Mesodermal cell (in vitro differentiated cells): Measurements from ENCODE around the gene CFAP157.

ENCODE experiments used
- H3K27ac ChIP-seq: 2 replicates; pipeline ENCODE4 v1.7.0; 2013; ENCODE audit warnings: mild to moderate bottlenecking, low read depth, low read length, moderate library complexity; ENCODE audit not compliant: severe bottlenecking
- H3K36me3 ChIP-seq: 2 replicates; pipeline ENCODE4 v1.7.1; 2013; ENCODE audit warnings: mild to moderate bottlenecking, low read length, moderate library complexity; ENCODE audit not compliant: control insufficient read depth, insufficient read depth
- H3K4me1 ChIP-seq: one replicate; pipeline ENCODE4 v1.7.1; 2013; ENCODE audit warnings: mild to moderate bottlenecking, low read length; ENCODE audit not compliant: insufficient read depth, control insufficient read depth, poor library complexity, severe bottlenecking
- H3K4me3 ChIP-seq: 2 replicates; pipeline ENCODE4 v1.7.0; 2013; ENCODE audit warnings: low read length, control low read depth, mild to moderate bottlenecking; ENCODE audit not compliant: insufficient read depth, poor library complexity, severe bottlenecking; ENCODE audit errors: extremely low read depth
- H3K9me3 ChIP-seq: 2 replicates; pipeline ENCODE4 v1.7.1; 2013; ENCODE audit warnings: mild to moderate bottlenecking, low read length, moderate library complexity; ENCODE audit not compliant: control insufficient read depth
- WGBS, 2 experiments: methylation state at CpG; one replicate each; pipeline ENCODE4 v1.1.5; 2013; ENCODE audit warnings: missing lambda C conversion rate in 2 of 2; ENCODE audit not compliant: insufficient coverage in 2 of 2; 5-methylcytosine and 5-hydroxymethylcytosine counted together

The CFAP157 gene

DNA sequence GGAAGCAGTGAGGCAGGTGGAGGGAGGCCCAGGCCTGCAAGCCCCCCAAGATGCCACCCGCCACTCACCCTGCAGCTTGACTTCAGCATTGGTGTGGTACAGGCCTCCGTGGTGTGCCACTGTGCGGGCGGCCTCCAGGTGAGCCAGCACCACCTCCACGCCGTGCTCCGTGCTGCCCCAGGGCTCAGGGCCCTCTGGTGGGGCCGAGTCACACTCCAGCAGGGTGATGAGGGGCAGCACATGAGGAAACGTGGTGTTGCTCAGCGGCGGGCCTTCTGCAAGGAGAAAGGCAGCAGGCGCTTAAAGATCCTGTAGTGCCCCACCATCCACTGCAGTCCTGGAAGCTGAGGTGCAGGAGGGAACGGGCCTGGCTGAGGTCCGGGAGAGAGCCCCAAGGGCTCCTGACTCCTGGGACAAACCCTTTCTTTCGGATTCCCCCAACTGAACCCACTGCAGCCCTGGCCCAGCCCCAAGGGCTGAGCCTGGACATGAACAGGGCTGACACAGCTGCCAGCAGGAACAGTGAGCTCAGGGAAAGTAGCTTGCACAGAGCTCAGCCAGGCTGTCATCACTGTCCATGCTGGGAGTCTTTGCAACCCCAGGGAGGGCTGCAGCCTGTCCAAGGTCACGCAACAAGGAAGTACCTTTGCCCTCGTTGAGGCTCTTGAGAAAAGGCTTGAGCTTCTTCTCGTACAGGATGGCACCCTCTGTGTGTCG, 33.0 kb downstream of the CFAP157 start:
- no peaks in the 10 kb centered on the region for H3K9me3 ChIP-seq
- 82 to 88% methylated on average over 16 of the region's 19 CpGs for WGBS, 2 experiments
- H3K4me1 ChIP-seq, result peaks cover 6% of the 10 kb centered on the region
- H3K4me3 ChIP-seq, result no peak overlapping the region
- H3K27ac ChIP-seq, result no peak overlapping the region
- H3K36me3 ChIP-seq, result peaks cover 9% of the 10 kb centered on the region

DNA sequence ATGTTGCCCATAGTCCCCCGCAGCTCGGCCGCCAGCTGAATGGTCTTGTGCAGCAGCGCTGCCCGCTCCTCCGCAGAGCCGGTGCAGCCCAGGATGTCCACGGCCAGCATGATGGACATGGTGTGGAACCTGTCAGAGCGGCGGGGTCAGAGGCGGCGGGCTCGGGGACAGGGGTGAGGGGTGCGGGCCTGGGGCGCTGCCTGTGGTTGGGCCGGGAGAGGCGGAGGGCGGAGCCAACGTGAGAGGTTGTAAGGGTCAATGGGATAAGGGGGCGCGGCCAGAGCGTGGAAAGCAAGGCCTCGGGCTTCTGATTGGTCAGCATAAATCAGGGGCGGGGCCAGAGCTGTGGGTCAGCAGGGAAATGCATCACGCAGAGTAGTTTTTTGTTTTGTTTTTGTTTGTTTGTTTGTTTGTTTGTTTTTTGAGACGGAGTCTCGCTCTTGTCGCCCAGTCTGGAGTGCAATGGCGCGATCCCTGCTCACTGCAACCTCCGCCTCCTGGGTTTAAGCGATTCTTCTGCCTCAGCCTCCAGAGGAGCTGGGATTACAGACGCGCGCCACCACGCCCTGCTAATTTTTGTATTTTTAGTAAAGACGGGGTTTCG, 35.1 kb downstream of the CFAP157 start:
- Histone ChIP-seq H3K4me1 (peaks cover 6% of the 10 kb centered on the region), H3K9me3 (no peaks in the 10 kb centered on the region), H3K36me3 (peaks cover 18% of the 10 kb centered on the region), H3K4me3 (peak overlapping the region; percentile 36), H3K27ac (peak overlapping the region; percentile 75)
- WGBS, 2 experiments, result 9 to 10% methylated on average over 26 to 30 of the region's 38 CpGs

DNA sequence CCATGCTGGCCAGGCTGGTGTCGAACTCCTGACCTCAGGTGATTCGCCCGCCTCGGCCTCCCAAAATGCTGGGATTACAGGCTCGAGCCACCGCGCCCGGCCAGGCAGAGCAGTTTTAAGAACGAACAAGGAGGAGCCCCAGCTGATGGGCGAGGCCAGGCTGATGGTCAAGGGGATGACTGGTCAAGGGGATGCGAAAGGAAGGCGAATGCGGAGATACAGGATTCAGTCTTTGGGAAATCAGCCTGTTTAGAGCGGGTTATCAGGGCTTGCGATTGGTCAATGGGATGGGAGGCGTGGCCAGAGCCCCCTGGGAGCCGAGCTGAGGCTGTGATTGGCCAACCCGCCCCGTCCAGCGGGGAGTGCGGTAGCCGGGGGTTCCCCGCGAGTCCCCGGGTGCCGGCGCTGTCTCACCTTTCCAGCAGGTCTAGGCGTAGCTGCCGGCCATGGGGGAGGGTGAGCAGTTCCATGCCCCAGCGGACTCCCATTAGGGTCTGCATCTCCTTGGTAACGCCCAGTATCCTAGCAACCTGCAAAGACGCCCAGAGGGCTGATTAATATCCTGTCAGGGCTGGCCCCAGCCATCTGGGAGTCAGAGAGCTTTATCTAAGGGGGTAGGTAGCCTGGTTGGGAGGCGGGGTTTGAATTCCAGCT, 35.8 kb downstream of the CFAP157 start:
- H3K4me3 ChIP-seq, result peak overlapping the region; percentile 36
- peak overlapping the region; percentile 75 for H3K27ac ChIP-seq
- H3K36me3 ChIP-seq, result peaks cover 22% of the 10 kb centered on the region
- 7 to 9% methylated on average over 22 to 31 of the region's 33 CpGs for WGBS, 2 experiments
- H3K4me1 ChIP-seq, result peaks cover 6% of the 10 kb centered on the region
- no peaks in the 10 kb centered on the region for H3K9me3 ChIP-seq

DNA sequence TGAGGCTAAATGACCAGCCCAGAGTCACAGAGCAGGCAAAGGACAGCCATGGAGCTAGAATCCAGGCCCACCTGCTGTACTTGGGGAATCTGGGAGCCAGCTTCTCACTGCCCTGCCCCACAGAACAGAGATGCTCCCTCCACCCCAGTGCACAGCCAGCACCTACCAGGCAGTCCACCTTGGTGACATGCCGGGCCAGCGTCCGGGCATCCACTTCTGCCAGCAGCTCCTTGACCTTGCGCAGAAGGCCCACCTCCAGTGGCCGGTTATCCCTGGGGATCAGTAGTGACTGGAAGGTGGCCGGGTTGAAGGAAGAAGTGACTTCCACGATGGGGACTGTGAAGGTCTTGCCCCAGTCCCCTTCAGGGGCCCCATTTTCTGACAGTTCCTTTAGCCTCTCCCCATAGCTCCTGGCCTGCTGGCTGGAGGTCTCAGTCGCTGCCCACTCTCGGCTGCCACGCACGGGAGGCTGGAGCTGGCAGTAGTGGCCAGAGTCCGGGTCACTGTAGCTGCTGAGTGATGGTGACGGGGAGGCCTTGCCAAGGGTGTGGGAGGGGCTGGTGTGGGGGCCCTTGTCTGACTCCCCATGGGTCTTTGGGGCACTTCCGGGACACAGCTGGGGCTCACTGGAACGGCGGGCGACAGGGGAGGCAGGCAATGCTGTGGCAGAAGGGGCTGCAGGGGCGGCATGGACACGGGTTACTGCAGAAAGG, 37.8 kb downstream of the CFAP157 start:
- WGBS, 2 experiments, result 92 to 94% methylated on average over 15 to 19 of the region's 19 CpGs
- Histone ChIP-seq H3K4me1 (peaks cover 6% of the 10 kb centered on the region), H3K9me3 (no peaks in the 10 kb centered on the region), H3K27ac (no peak overlapping the region), H3K4me3 (no peak overlapping the region), H3K36me3 (peaks cover 36% of the 10 kb centered on the region)

DNA sequence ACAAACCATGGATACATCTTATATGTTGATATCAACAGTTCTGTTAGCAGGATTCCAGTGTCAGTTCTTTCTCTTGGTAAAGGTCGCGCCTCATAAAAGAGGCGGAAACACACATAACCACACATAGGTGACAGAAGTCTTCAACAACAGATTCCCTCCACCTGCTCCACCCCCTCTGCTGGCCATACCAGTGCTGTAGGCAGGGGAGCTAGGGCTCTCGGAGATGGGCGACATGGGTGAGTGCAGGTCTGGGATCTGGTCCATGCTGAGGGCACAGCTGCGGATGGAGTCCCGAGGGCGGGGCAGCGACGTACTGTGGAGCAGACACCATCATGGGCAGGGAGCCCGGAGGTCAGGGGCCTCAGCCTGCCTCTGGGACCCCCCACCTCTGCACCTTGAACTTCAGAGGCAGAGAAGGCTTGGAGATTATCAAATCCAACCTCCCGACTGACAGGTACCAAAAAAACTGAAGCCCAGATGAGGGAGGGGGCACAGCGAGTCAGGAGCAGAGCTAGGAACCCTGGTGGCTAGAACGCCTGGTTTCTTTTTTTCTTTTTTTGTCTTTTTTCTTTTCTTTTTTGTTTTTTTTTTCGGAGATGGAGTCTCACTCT, 40.3 kb downstream of the CFAP157 start:
- Histone ChIP-seq H3K4me1 (no peaks in the 10 kb centered on the region), H3K9me3 (no peaks in the 10 kb centered on the region), H3K36me3 (peaks cover 45% of the 10 kb centered on the region), H3K4me3 (no peak overlapping the region), H3K27ac (no peak overlapping the region)
- 74 to 88% methylated on average over 10 to 11 of the region's 15 CpGs for WGBS, 2 experiments

DNA sequence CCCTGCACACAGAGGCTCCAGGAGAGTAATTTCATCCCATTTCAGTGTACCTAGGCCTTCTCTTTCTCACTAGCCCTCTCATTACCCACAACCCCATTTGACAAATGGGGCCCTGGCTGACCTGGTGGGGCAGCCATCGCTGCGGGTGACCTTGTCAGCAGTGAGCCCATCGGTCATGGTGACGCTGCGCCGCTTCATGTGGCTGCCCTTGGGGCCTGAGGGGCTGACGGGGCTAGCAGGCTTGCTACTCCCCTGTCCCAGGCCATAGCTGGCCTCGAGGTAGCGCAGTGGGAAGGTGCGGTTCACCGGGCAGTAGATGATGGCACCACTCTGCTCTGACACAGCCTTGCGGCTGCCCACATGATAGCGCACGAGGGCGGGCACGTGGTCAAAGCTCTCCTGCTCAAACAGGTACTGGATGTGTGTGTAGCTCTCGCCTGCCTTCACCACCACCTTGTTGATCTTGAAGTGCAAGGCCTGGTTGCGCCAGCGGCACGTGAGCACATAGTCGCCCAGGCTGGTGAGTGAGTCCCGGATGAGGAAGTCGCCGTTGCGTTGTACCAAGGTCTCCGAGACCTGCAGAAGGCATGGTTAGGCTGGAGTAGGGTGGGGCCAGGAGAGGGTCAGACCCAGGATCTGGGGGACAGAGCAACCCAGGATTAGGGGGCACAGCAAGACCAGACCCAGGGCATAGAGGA, 42.5 kb downstream of the CFAP157 start:
- peaks cover 45% of the 10 kb centered on the region for H3K36me3 ChIP-seq
- WGBS, 2 experiments, result 94 to 95% methylated on average over 25 to 26 of the region's 26 CpGs
- no peak overlapping the region for H3K27ac ChIP-seq
- no peak overlapping the region for H3K4me3 ChIP-seq
- H3K4me1 ChIP-seq, result peaks cover under 1% of the 10 kb centered on the region
- no peaks in the 10 kb centered on the region for H3K9me3 ChIP-seq

DNA sequence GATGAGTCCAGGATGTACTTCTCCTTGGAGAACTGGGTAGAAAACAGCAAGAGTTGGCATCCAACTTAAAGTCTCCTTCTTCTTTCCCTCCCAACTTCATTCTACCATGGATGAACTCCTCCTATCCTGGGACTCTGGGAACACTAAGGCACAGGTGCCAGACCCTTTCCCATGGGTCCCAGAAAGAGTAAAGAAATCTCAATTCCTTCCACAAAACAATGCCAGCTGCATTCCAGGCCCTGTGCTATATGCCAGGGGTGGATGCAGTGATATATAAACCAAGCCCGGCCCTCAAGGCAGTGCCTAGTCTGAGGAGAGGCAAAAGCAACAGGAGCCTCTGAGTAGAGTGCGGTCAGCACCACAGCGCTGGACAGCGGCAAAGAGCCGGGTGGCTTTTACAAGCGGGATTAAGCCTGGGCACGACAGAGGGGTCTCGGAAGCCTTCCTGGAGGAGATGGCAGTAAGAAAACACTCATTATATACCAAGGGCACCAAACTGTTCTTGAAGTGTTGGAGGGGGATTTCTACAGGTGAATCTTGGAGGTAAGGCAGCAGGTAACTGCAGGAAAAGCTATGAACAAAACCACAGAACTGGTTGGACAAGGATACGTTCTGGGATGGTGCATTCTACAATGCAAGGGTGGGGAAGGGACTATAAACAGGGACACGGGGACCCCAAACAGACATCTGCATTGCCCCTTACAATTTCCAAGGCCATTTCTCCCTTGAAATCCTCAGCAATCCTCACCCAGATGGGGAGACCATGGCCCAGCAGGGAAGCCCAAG, 44.7 kb downstream of the CFAP157 start:
- no peaks in the 10 kb centered on the region for H3K9me3 ChIP-seq
- 43 to 44% methylated on average over 2 to 6 of the region's 10 CpGs for WGBS, 2 experiments

DNA sequence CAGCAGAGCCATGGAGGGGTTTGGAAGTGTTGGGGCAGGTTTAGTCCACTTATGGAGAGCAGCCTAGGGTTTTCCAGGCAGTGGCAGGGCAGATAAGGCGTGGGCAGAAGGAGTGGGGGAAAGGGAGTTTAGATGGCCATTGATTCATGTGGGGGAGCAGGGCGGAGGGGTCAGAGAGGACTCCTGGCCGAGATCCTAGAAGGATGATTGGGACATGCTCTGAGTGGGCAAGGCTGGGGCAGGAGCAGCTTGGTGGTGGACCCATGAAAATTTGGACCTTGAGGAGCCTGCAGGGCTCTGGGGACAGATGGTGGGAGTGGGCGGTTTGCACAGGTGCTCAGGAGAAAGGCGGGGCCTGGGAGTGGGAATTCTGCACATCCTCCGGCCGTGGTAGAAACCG, 46.4 kb downstream of the CFAP157 start:
- Histone ChIP-seq H3K4me1 (peaks cover 2% of the 10 kb centered on the region), H3K9me3 (no peaks in the 10 kb centered on the region), H3K27ac (no peak overlapping the region), H3K4me3 (no peak overlapping the region), H3K36me3 (peaks cover 29% of the 10 kb centered on the region)
- 80 to 88% methylated on average over 8 of the region's 8 CpGs for WGBS, 2 experiments

More for the DNA sequence above, 44.7 kb downstream of the CFAP157 start:
- Histone ChIP-seq H3K4me3 (no peak overlapping the region), H3K27ac (no peak overlapping the region), H3K36me3 (peaks cover 41% of the 10 kb centered on the region), H3K4me1 (peaks cover 2% of the 10 kb centered on the region)

DNA sequence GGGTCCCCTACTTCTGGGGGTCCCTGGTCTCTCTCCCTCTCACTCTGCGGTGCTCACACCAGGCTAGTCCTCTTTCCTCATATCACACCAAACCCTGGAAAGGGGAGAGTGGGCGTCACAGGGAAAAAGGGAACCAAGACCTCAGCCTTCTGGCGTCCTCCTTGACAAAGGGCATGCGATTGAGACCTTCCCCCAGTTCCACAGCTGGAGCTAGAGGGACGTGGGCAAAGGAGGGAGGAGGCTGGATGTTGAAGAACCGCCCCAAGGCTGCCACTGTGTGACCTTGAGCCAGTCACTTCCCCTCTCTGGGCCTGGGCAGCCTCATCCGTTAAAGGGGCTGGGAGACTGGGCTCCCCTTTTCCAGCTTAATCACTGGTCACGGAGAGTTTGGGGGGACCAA, 46.8 kb downstream of the CFAP157 start:
- H3K4me1 ChIP-seq, result peaks cover 5% of the 10 kb centered on the region
- H3K4me3 ChIP-seq, result no peak overlapping the region
- WGBS, 2 experiments, result 55 to 61% methylated on average over 4 to 6 of the region's 8 CpGs
- no peak overlapping the region for H3K27ac ChIP-seq
- no peaks in the 10 kb centered on the region for H3K9me3 ChIP-seq
- H3K36me3 ChIP-seq, result peaks cover 24% of the 10 kb centered on the region
